GM19395 (cell line): Measurements from ENCODE around the gene MAP2K3.

Source experiments
- ATAC-seq: cut with Tn5 transposase; IDR thresholded peaks from one replicate; pipeline ENCODE4 v1.9.1; 2021; ENCODE audit warnings: mild to moderate bottlenecking, moderate library complexity; ENCODE audit not compliant: unreplicated experiment

The MAP2K3 gene

GRCh38 chr17:21284319-21285163, at the start of gene MAP2K3:
Gene MAP2K3 (plus strand): TSS chr17:21284711. CDS start chr17:21284921, 210 bp downstream.
- ATAC-seq, result peak; percentile 77

GRCh38 chr17:21235921-21236320, 48.6 kb upstream of the MAP2K3 start:
- no peak for ATAC-seq

GRCh38 chr17:21239680-21240368, 44.7 kb upstream of the MAP2K3 start:
- no peak for ATAC-seq

- ATAC-seq, result no peak
Measured at GRCh38 chr17:21240369-21241055, 44.0 kb upstream of the MAP2K3 start.

- ATAC-seq, result no peak
Measured at GRCh38 chr17:21241564-21241963, 42.9 kb upstream of the MAP2K3 start.

GRCh38 chr17:21242026-21242697, 42.3 kb upstream of the MAP2K3 start:
- ATAC-seq, result no peak

GRCh38 chr17:21242780-21243515, 41.6 kb upstream of the MAP2K3 start:
- ATAC-seq, result no peak

- ATAC-seq, result no peak
Measured at GRCh38 chr17:21243516-21244303, 40.8 kb upstream of the MAP2K3 start.

- no peak for ATAC-seq
Measured at GRCh38 chr17:21245639-21246084, 38.8 kb upstream of the MAP2K3 start.

- no peak for ATAC-seq
Measured at GRCh38 chr17:21246698-21247097, 37.8 kb upstream of the MAP2K3 start.

- no peak for ATAC-seq
Measured at GRCh38 chr17:21247552-21248258, 36.8 kb upstream of the MAP2K3 start.

GRCh38 chr17:21248500-21248899, 36.0 kb upstream of the MAP2K3 start:
- ATAC-seq, result no peak

- no peak for ATAC-seq
Measured at GRCh38 chr17:21249086-21249795, 35.3 kb upstream of the MAP2K3 start.

- ATAC-seq, result no peak
Measured at GRCh38 chr17:21249920-21250703, 34.4 kb upstream of the MAP2K3 start.

GRCh38 chr17:21250854-21251253, 33.7 kb upstream of the MAP2K3 start:
- ATAC-seq, result no peak

- no peak for ATAC-seq
Measured at GRCh38 chr17:21251337-21252010, 33.0 kb upstream of the MAP2K3 start.

- ATAC-seq, result no peak
Measured at GRCh38 chr17:21252289-21252795, 32.2 kb upstream of the MAP2K3 start.
